ENCODE measurements around the gene DIS3L2.
"Not testable (repeated sequence)": the region's sequence is repeated elsewhere in the genome, so short reads cannot be mapped to it uniquely, and the experiment has no call there.

Gene DIS3L2

DNA sequence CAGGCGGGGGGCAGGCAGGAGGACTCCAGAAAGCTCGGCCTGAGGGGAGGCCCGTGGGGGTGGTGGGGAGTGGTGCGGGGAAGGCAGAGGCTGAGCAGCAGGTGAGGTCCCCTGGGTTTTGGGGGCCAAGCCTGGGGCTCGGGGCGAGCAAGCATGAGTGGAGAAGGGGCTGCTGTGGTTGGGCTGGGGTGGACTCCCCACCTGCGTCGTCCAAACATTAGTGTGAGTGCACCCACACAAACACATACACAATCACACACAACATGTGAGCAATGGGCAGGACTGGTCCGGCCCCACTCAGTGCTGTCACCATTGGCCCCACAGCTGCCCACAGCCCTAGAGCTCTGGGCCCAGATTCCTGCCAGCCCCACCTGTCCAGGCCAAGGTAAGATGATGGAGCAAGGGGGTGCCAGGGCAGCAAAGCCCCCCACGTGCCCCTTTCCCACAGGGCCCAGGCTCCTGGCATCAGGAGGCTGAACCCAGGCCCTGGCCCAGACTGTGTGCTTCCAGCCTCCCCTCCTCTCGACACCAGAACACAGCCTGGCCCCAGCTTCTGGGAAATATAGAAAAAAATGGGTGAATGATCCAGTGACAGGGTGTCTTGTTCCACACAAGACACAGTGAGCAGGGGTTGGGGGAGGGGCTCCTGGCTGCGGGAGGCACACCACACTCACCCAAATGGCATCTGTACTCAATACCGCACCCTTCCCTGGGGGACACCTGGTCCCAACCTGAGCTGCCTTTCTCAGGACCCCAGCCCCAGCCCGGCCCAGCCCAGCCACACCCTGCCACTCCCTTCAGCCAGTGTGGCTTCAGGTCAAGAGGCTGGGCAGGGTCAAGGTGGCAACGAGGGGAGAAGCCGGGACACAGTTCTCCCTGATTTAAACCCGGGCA, 416.6 kb downstream of the DIS3L2 start:
- ATAC-seq (ENCODE audit: low read depth), result peak; percentile 46
- peak; percentile 70 for DNase-seq (ENCODE audit: low spot score)
- peaks cover 11% of the 10 kb centered on the region for H3K27me3 ChIP-seq (ENCODE audit: insufficient read depth, poor library complexity, severe bottlenecking)
- no peak overlapping the region for H3K27ac ChIP-seq (ENCODE audit: poor library complexity, severe bottlenecking)
- H3K9me3 ChIP-seq (ENCODE audit: severe bottlenecking), result no peaks in the 10 kb centered on the region
- H3K36me3 ChIP-seq (ENCODE audit: low read depth), result no peaks in the 10 kb centered on the region
- H3K4me3 ChIP-seq (ENCODE audit: severe bottlenecking), result no peak overlapping the region
- TF ChIP-seq, protein P1, sequence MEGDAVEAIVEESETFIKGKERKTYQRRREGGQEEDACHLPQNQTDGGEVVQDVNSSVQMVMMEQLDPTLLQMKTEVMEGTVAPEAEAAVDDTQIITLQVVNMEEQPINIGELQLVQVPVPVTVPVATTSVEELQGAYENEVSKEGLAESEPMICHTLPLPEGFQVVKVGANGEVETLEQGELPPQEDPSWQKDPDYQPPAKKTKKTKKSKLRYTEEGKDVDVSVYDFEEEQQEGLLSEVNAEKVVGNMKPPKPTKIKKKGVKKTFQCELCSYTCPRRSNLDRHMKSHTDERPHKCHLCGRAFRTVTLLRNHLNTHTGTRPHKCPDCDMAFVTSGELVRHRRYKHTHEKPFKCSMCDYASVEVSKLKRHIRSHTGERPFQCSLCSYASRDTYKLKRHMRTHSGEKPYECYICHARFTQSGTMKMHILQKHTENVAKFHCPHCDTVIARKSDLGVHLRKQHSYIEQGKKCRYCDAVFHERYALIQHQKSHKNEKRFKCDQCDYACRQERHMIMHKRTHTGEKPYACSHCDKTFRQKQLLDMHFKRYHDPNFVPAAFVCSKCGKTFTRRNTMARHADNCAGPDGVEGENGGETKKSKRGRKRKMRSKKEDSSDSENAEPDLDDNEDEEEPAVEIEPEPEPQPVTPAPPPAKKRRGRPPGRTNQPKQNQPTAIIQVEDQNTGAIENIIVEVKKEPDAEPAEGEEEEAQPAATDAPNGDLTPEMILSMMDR (IDR thresholded peaks at IDR 0.05; ENCODE audit: poor library complexity, severe bottlenecking), result no peak
- peaks cover 4% of the 10 kb centered on the region for H3K4me1 ChIP-seq (ENCODE audit: insufficient read depth, poor library complexity, severe bottlenecking)

DNA sequence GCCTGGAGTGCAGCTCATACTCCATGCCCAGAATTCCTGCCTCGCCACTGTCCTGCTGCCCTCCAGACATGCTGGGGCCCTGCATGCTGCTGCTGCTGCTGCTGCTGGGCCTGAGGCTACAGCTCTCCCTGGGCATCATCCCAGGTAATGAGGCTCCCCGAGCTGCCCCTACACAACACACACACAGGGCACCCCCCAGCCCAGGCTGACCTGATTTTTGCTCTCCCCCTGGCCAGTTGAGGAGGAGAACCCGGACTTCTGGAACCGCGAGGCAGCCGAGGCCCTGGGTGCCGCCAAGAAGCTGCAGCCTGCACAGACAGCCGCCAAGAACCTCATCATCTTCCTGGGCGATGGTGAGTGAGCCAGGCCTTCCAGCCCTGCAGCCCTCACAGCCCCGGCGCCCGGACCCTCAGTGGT, 417.2 kb downstream of the DIS3L2 start, which contains the start of gene ALPP:
Gene ALPP (plus strand): TSS at position 17 of the 417 bp plus-strand sequence. CDS start 52 bp downstream, at position 69.
- DNase-seq (ENCODE audit: low spot score), result peak; percentile 29
- H3K27me3 ChIP-seq (ENCODE audit: insufficient read depth, poor library complexity, severe bottlenecking), result peaks cover 17% of the 10 kb centered on the region
- H3K9me3 ChIP-seq (ENCODE audit: severe bottlenecking); H3K36me3 ChIP-seq (ENCODE audit: low read depth); H3K4me3 ChIP-seq (ENCODE audit: severe bottlenecking); H3K27ac ChIP-seq (ENCODE audit: poor library complexity, severe bottlenecking); H3K4me1 ChIP-seq (ENCODE audit: insufficient read depth, poor library complexity, severe bottlenecking): not testable (repeated sequence)
- peak; percentile 59 for ATAC-seq (ENCODE audit: low read depth)

DNA sequence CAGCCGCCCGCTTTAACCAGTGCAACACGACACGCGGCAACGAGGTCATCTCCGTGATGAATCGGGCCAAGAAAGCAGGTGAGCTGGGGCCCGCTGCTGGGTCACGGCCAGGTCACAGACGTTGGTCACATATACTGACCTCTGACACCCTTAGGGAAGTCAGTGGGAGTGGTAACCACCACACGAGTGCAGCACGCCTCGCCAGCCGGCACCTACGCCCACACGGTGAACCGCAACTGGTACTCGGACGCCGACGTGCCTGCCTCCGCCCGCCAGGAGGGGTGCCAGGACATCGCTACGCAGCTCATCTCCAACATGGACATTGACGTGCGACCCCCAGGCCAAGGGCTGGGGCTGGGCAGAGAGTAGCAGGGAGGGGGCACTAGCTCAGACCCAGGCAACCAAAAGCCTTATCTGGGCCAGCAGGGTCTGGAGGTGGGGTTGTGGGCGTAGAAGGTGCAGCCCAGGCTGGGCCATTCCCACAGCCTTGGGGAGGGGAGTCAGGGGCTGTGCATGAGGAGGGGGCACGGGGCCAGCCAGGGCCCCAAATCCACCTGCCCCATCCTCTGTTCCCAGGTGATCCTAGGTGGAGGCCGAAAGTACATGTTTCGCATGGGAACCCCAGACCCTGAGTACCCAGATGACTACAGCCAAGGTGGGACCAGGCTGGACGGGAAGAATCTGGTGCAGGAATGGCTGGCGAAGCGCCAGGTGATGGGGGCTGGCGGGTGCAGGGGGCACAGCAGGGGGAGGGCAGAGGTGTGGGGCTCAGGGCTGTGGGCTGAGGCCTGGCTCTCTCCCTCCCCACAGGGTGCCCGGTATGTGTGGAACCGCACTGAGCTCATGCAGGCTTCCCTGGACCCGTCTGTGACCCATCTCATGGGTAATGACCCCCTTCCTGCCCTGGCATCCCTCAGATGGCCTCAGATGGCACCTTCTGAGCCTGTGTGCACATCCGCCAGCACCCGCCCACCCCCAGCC, 418.4 kb downstream of the DIS3L2 start:
- not testable (repeated sequence) for H3K36me3 ChIP-seq (ENCODE audit: low read depth); ATAC-seq (ENCODE audit: low read depth); H3K27ac ChIP-seq (ENCODE audit: poor library complexity, severe bottlenecking); H3K4me3 ChIP-seq (ENCODE audit: severe bottlenecking); H3K9me3 ChIP-seq (ENCODE audit: severe bottlenecking); H3K4me1 ChIP-seq (ENCODE audit: insufficient read depth, poor library complexity, severe bottlenecking)
- peaks cover 29% of the 10 kb centered on the region for H3K27me3 ChIP-seq (ENCODE audit: insufficient read depth, poor library complexity, severe bottlenecking)
- peak; percentile 33 for DNase-seq (ENCODE audit: low spot score)

DNA sequence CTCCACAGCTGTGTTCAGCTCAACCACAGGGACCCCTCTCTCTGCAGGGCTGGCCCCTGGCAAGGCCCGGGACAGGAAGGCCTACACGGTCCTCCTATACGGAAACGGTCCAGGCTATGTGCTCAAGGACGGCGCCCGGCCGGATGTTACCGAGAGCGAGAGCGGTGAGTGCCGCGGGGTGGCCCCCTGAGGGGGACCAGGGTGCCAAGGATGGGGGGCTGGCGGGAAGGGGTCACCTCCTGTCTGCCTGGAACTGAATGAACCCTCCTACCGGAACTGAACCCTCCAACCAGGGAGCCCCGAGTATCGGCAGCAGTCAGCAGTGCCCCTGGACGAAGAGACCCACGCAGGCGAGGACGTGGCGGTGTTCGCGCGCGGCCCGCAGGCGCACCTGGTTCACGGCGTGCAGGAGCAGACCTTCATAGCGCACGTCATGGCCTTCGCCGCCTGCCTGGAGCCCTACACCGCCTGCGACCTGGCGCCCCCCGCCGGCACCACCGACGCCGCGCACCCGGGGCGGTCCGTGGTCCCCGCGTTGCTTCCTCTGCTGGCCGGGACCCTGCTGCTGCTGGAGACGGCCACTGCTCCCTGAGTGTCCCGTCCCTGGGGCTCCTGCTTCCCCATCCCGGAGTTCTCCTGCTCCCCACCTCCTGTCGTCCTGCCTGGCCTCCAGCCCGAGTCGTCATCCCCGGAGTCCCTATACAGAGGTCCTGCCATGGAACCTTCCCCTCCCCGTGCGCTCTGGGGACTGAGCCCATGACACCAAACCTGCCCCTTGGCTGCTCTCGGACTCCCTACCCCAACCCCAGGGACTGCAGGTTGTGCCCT, 419.9 kb downstream of the DIS3L2 start:
- 0 out of 3 replicates have a peak, but pooled peaks have one; percentile 8 for ATAC-seq (ENCODE audit: low read depth)
- H3K4me1 ChIP-seq (ENCODE audit: insufficient read depth, poor library complexity, severe bottlenecking); H3K36me3 ChIP-seq (ENCODE audit: low read depth); H3K4me3 ChIP-seq (ENCODE audit: severe bottlenecking); H3K27ac ChIP-seq (ENCODE audit: poor library complexity, severe bottlenecking); H3K9me3 ChIP-seq (ENCODE audit: severe bottlenecking): not testable (repeated sequence)
- peaks cover 44% of the 10 kb centered on the region for H3K27me3 ChIP-seq (ENCODE audit: insufficient read depth, poor library complexity, severe bottlenecking)
- peak; percentile 42 for DNase-seq (ENCODE audit: low spot score)

DNA sequence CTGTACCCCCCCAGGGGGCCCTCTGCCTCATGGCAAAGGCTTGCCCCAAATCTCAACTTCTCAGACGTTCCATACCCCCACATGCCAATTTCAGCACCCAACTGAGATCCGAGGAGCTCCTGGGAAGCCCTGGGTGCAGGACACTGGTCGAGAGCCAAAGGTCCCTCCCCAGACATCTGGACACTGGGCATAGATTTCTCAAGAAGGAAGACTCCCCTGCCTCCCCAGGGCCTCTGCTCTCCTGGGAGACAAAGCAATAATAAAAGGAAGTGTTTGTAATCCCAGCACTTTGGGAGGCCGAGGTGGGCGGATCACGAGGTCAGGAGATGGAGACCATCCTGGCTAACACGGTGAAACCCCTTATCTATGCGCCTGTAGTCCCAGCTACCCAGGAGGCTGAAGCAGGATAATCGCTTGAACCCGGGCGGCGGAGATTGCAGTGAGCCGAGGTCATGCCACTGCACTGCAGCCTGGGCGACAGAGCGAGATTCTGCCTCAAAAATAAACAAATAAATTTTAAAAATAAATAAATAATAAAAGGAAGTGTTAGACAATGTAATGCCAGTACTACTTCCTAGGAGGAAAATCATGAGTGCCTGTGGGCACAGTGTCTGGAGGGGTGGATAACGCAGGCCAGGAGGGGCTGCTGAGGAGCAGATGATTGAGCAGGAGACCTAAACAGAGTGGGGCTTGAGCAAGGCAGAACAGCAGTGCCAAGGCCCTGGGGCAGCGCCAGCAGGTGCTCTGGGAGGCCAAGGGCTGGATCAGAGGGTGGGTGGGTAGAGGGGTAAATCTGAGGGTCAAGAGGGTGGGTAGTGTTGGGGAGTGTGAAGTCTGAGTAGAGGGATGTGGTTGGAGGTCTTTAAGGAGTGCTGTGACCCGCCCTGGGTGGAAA, 421.1 kb downstream of the DIS3L2 start:
- Histone ChIP-seq H3K4me1 (ENCODE audit: insufficient read depth, poor library complexity, severe bottlenecking) (peaks cover 4% of the 10 kb centered on the region), H3K27me3 (ENCODE audit: insufficient read depth, poor library complexity, severe bottlenecking) (peaks cover 55% of the 10 kb centered on the region), H3K4me3 (ENCODE audit: severe bottlenecking) (no peak overlapping the region), H3K27ac (ENCODE audit: poor library complexity, severe bottlenecking) (no peak overlapping the region), H3K9me3 (ENCODE audit: severe bottlenecking) (no peaks in the 10 kb centered on the region), H3K36me3 (ENCODE audit: low read depth) (no peaks in the 10 kb centered on the region)
- TF ChIP-seq, protein P1 (IDR thresholded peaks at IDR 0.05; ENCODE audit: poor library complexity, severe bottlenecking), result no peak
- ATAC-seq (ENCODE audit: low read depth), result no peak
- no peak for DNase-seq (ENCODE audit: low spot score)
